CD4-positive, alpha-beta T cell treated with Interleukin-4 for 1 hour (primary cell): ENCODE results near the gene HID1.
A peak's percentile ranks its signal among the peaks of the same experiment; 100 is the strongest.
"Not testable (repeated sequence)": the region's sequence is repeated elsewhere in the genome, so short reads cannot be mapped to it uniquely, and the experiment has no call there.

Experiments used
- DNase-seq, 2 donors: peaks; one replicate each; pipeline ENCODE4 v3.0.0-alpha.2; 2020 to 2022

Gene HID1

GRCh38 chr17:74999523-74999922 is 27.0 kb upstream of the HID1 start:
- DNase-seq: no peak

GRCh38 chr17:74998783-74999182 is 26.2 kb upstream of the HID1 start:
- DNase-seq: no peak

- DNase-seq: no peak
These were observed 23.3 kb upstream of the HID1 start for GRCh38 chr17:74995847-74996246.

GRCh38 chr17:74994440-74994839 is 21.9 kb upstream of the HID1 start:
- DNase-seq: no peak

GRCh38 chr17:74992223-74992622 is 19.7 kb upstream of the HID1 start:
- DNase-seq: no peak

GRCh38 chr17:74990581-74991105 is 18.1 kb upstream of the HID1 start:
- DNase-seq: no peak

- no peak for DNase-seq
These were observed 15.6 kb upstream of the HID1 start for GRCh38 chr17:74987909-74988711.

- DNase-seq: peak; percentile 92
These were observed 14.9 kb upstream of the HID1 start, which contains the start of gene CDR2L for GRCh38 chr17:74987418-74987908. Gene CDR2L, plus strand, starts transcription at chr17:74987632. Its CDS starts 412 bp downstream, at chr17:74988044.

GRCh38 chr17:74986206-74986576 is 13.6 kb upstream of the HID1 start:
- no peak for DNase-seq

GRCh38 chr17:74982663-74983313 is 10.2 kb upstream of the HID1 start:
- not testable (repeated sequence) for DNase-seq

GRCh38 chr17:74981979-74982662 is 9.6 kb upstream of the HID1 start:
- peak; percentile 79 to 84 for DNase-seq

- DNase-seq: no peak
These were observed 8.9 kb upstream of the HID1 start for GRCh38 chr17:74981318-74981978.

- DNase-seq: no peak
These were observed 7.0 kb upstream of the HID1 start for GRCh38 chr17:74979408-74980146.

- DNase-seq: no peak
These were observed 5.7 kb upstream of the HID1 start for GRCh38 chr17:74978240-74978639.

- DNase-seq: no peak
These were observed 5.2 kb upstream of the HID1 start for GRCh38 chr17:74977802-74978201.

- no peak for DNase-seq
These were observed 3.4 kb upstream of the HID1 start for GRCh38 chr17:74975943-74976342.

GRCh38 chr17:74972973-74973328 is 392 bp upstream of the HID1 start:
- no peak for DNase-seq

- no peak for DNase-seq
These were observed 785 bp downstream of the HID1 start for GRCh38 chr17:74971842-74972106.

- DNase-seq: no peak
These were observed 1.3 kb downstream of the HID1 start for GRCh38 chr17:74971069-74971841.

GRCh38 chr17:74970395-74970794 is 2.2 kb downstream of the HID1 start:
- DNase-seq: no peak

- not testable (repeated sequence) for DNase-seq
These were observed 3.1 kb downstream of the HID1 start for GRCh38 chr17:74969501-74969900.

- no peak for DNase-seq
These were observed 4.2 kb downstream of the HID1 start for GRCh38 chr17:74968361-74968780.
